Transverse colon (tissue), 4 donors: ENCODE data around the gene FBXL2. TPM values are rescaled to one million over a fixed set of nuclear protein-coding genes. Genes with fewer than 3 reads are reported as not detected.

Experiments used
- DNase-seq: peaks from one replicate; pipeline ENCODE4 v3.0.0-alpha.2; 2019
- H3K27ac ChIP-seq, 4 donors: fragments of 200-600 bp; sonication (generic); 2 replicates each; pipeline ENCODE4 v1.5.1; 2016 to 2018; ENCODE audit warnings: inconsistent platforms in 4 of 4
- H3K27me3 ChIP-seq: fragments of 200-600 bp; sonication (generic); 2 replicates; pipeline ENCODE4 v1.5.1; 2017; ENCODE audit warnings: inconsistent platforms
- H3K36me3 ChIP-seq, 4 donors: fragments of 200-600 bp; sonication (generic); 2 replicates each; pipeline ENCODE4 v1.5.1; 2017 to 2019; ENCODE audit warnings: inconsistent platforms in 4 of 4
- H3K4me1 ChIP-seq, 4 donors: fragments of 200-600 bp; sonication (generic); 2 replicates each; pipeline ENCODE4 v1.5.1; 2017 to 2020; ENCODE audit warnings: inconsistent platforms in 4 of 4
- H3K4me3 ChIP-seq, 4 donors: fragments of 200-600 bp; sonication (generic); 1 replicate in 1 of 4; 2 replicates in 3 of 4; pipeline versions ENCODE4 v1.5.1 to v1.6.1; 2017 to 2019; ENCODE audit warnings: inconsistent platforms in 4 of 4
- H3K9me3 ChIP-seq, 2 donors: fragments of 200-600 bp; sonication (generic); 2 replicates each; pipeline ENCODE4 v1.5.1; 2017 to 2019; ENCODE audit warnings: inconsistent platforms in 2 of 2
- CTCF ChIP-seq, 5 experiments: fragments of 200-600 bp in 3 of 5; fragments of 450-650 bp in 2 of 5; sonication (generic) in 3 of 5; IDR thresholded peaks; 1 replicate in 2 of 5; 2 replicates in 3 of 5; pipeline ENCODE4 v1.5.1; 2016 to 2017; ENCODE audit warnings: antibody characterized with exemption in 5 of 5, inconsistent platforms in 3 of 5, mild to moderate bottlenecking in 2 of 5, moderate library complexity in 1 of 5
- EP300 ChIP-seq: sonication (generic); formaldehyde crosslinking; IDR thresholded peaks from one replicate; pipeline ENCODE4 v1.6.1; 2017; ENCODE audit warnings: antibody characterized with exemption, low read depth
- POLR2A ChIP-seq: fragments of 450-650 bp; IDR thresholded peaks from one replicate; pipeline ENCODE4 v1.6.1; 2016; ENCODE audit warnings: antibody characterized with exemption, mild to moderate bottlenecking, moderate library complexity
- POLR2AphosphoS5 ChIP-seq, 3 donors: sonication (generic); formaldehyde crosslinking; IDR thresholded peaks; one replicate each; pipeline ENCODE4 v1.6.1; 2016; ENCODE audit warnings: antibody characterized with exemption in 3 of 3
- WGBS, 2 donors: methylation state at CpG; one replicate each; pipeline ENCODE4 v1.1.5; 2018; ENCODE audit warnings: low coverage in 1 of 2; 5-methylcytosine and 5-hydroxymethylcytosine counted together
- in situ Hi-C, 4 donors: fragments of 200-750 bp; cut with MboI; loops; one replicate each; pipeline versions ENCODE4 v1.15.0 to v1.15.1; 2017; ENCODE audit warnings: low sequenced_read_pairs in 3 of 4, low pct_ligation_motif_present in 1 of 4, low pct_unique_long_range_greater_than_20kb in 1 of 4
- intact Hi-C: fragments of 100-400 bp; cut with DNase I; formaldehyde crosslinking; loops from one replicate; pipeline ENCODE4 v1.15.1; 2023; ENCODE audit warnings: low total_unique reads
- total RNA-seq, 4 donors: library from RNA; depleted of rRNA; stranded (reverse); fragments of >200 nt; gene quantifications; one replicate each; pipeline ENCODE4 v1.1.0, GENCODE V29; 2016

Gene FBXL2
- total RNA-seq, 4 donors from 2014 or later = 1.6 to 3.0 (median 2.6) TPM

DNA sequence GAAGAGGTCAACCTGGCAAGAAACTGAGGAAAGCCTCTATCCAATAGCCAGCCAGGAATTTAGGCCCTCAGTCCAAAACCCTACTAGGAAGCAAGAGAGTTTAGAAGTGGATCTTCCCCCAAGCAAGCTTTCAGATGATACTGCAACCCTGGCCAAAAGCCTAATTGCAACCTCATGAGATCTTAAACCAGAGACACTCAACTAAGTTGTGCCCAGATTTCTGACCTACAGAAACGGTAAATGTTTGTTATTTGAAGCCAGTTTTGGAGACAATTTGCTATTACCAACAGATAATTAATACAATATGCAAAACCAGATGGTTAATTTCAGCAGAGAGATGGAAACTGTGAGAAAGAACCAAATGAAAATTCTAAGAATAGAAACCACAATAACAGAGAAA lies 37.0 kb upstream of the FBXL2 start:
- no peaks in the 10 kb centered on the region for H3K36me3 ChIP-seq
- no peak for TF ChIP-seq POLR2A
- TF ChIP-seq EP300 = no peak
- TF ChIP-seq POLR2AphosphoS5 (IDR thresholded peaks at IDR 0.05) = no peak
- TF ChIP-seq CTCF (IDR thresholded peaks at IDR 0.05) = no peak
- intact Hi-C loops (no loop called here), in situ Hi-C loops (no loop called here)
- no peak overlapping the region for H3K27ac ChIP-seq
- no peaks in the 10 kb centered on the region for H3K9me3 ChIP-seq
- H3K4me1 ChIP-seq = no peaks in the 10 kb centered on the region
- DNase-seq = no peak
- WGBS, 2 donors = 50 to 66% methylated on average over 1 of the region's 1 CpG
- H3K27me3 ChIP-seq = peaks cover 3% of the 10 kb centered on the region
- no peak overlapping the region for H3K4me3 ChIP-seq

DNA sequence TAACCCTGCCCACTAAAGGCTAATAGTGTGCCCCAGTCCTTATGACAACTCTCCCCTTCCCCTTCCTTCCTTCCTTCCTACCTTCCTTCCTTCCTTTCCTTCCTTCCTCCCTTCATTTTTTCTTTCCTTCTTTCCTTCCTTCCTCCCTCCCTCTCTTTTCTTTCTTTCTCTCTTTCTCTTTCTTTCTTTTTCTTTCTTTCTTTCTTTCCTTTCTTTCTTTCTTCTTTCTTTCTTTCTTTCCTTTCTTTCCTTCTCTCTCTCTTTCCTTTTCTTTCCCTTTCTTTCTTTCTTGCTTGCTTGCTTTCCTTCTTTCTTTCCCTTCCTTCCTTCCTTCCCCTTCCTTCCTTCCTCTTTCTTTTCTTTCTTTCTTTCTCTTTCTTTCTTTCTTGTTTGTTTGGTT lies 30.5 kb upstream of the FBXL2 start:
- H3K36me3 ChIP-seq = no peaks in the 10 kb centered on the region
- no peak overlapping the region for H3K27ac ChIP-seq
- peaks cover 3% of the 10 kb centered on the region for H3K27me3 ChIP-seq
- H3K4me1 ChIP-seq = no peaks in the 10 kb centered on the region
- H3K9me3 ChIP-seq = no peaks in the 10 kb centered on the region
- DNase-seq = no peak
- intact Hi-C loops = no loop called here
- no peak for TF ChIP-seq CTCF (IDR thresholded peaks at IDR 0.05)
- TF ChIP-seq POLR2AphosphoS5 (IDR thresholded peaks at IDR 0.05) = no peak
- TF ChIP-seq POLR2A = no peak
- no peak for TF ChIP-seq EP300
- in situ Hi-C loops = no loop called here
- no peak overlapping the region for H3K4me3 ChIP-seq

GRCh38 chr3:33250712-33251111 lies 26.5 kb upstream of the FBXL2 start:
- H3K4me3 ChIP-seq = no peak overlapping the region
- no peaks in the 10 kb centered on the region for H3K27me3 ChIP-seq
- in situ Hi-C loops = no loop called here
- WGBS, 2 donors = 22 to 62% methylated on average over 1 of the region's 1 CpG
- no peak overlapping the region for H3K27ac ChIP-seq
- no peaks in the 10 kb centered on the region for H3K4me1 ChIP-seq
- no peaks in the 10 kb centered on the region for H3K36me3 ChIP-seq
- no peaks in the 10 kb centered on the region for H3K9me3 ChIP-seq
- intact Hi-C loops = no loop called here
- DNase-seq = no peak
- no peak for TF ChIP-seq POLR2AphosphoS5 (IDR thresholded peaks at IDR 0.05)

GRCh38 chr3:33256249-33256648 lies 21.0 kb upstream of the FBXL2 start:
- DNase-seq = no peak
- intact Hi-C loops = no loop called here
- in situ Hi-C loops = no loop called here

More at GRCh38 chr3:33256249-33256648, 21.0 kb upstream of the FBXL2 start:
- Histone ChIP-seq H3K4me1 (no peaks in the 10 kb centered on the region), H3K27me3 (no peaks in the 10 kb centered on the region), H3K36me3 (no peaks in the 10 kb centered on the region), H3K27ac (no peak overlapping the region), H3K9me3 (no peaks in the 10 kb centered on the region), H3K4me3 (no peak overlapping the region)
- TF ChIP-seq CTCF (IDR thresholded peaks at IDR 0.05) (no peak), EP300 (no peak), POLR2AphosphoS5 (IDR thresholded peaks at IDR 0.05) (no peak), POLR2A (no peak)
- 40 to 74% methylated on average over 1 to 2 of the region's 2 CpGs for WGBS, 2 donors
